HEK293 (cell line): ENCODE data around the gene FNTB.

Experiments used
- CTCF ChIA-PET: fragments of 350-600 bp; formaldehyde crosslinking; extraction: SDS; loops from one replicate; lab custom pipeline; 2021; ENCODE audit warnings: antibody characterized with exemption; lab: Yijun Ruan, JAX
- POLR2A ChIA-PET: fragments of 300-600 bp; formaldehyde crosslinking; extraction: SDS; loops from one replicate; lab custom pipeline; 2020; ENCODE audit warnings: antibody characterized with exemption, inconsistent platforms; lab: Yijun Ruan, JAX
- H3K27ac ChIP-seq: fragments of 200-500 bp; sonication (Bioruptor generic); 2 replicates; pipeline ENCODE4 v1.5.1; 2014; ENCODE audit warnings: low read depth, low read length, control low read depth, inconsistent platforms; ENCODE audit errors: extremely low read depth
- H3K36me3 ChIP-seq, 2 experiments: fragments of 200-500 bp in 1 of 2; sonication (Bioruptor generic) in 1 of 2; 1 replicate in 1 of 2; 2 replicates in 1 of 2; pipeline ENCODE4 v1.5.1; 2014 to 2017; ENCODE audit warnings: inconsistent platforms in 2 of 2, low read length in 2 of 2; ENCODE audit not compliant: control insufficient read depth in 2 of 2, insufficient read depth in 1 of 2
- H3K4me1 ChIP-seq: fragments of 200-500 bp; sonication (Bioruptor generic); 2 replicates; pipeline ENCODE4 v1.5.1; 2014; ENCODE audit warnings: mild to moderate bottlenecking, low read length, inconsistent platforms; ENCODE audit not compliant: control insufficient read depth, insufficient read depth
- H3K4me3 ChIP-seq: 2 replicates; pipeline ENCODE4 v1.5.1; 2011; ENCODE audit warnings: low read depth, mild to moderate bottlenecking, control low read depth, low read length, moderate library complexity
- H3K9me3 ChIP-seq: fragments of 200-500 bp; sonication (Bioruptor generic); 2 replicates; pipeline ENCODE4 v1.5.1; 2014; ENCODE audit warnings: low read depth, low read length, inconsistent platforms; ENCODE audit not compliant: control insufficient read depth, insufficient read depth
- HOXA7 ChIP-seq: sonication (generic); formaldehyde crosslinking; IDR thresholded peaks from 2 replicates; pipeline ENCODE4 v1.8.1; 2022; ENCODE audit warnings: missing genetic modification reagents, borderline replicate concordance
- SCRT2 ChIP-seq: fragments of 450-650 bp; formaldehyde crosslinking; IDR thresholded peaks from 2 replicates; pipeline ENCODE4 v1.5.1; 2016; ENCODE audit warnings: missing biosample characterization, missing genetic modification characterization
- ZNF274 ChIP-seq, 2 experiments: fragments of 200-500 bp in 1 of 2; fragments of 450-650 bp in 1 of 2; sonication (Bioruptor generic) in 1 of 2; formaldehyde crosslinking in 1 of 2; IDR thresholded peaks; 2 replicates each; pipeline versions ENCODE4 v1.5.1 to v1.6.1; 2014 to 2016; ENCODE audit warnings: borderline replicate concordance in 1 of 2, inconsistent platforms in 1 of 2, low read length in 1 of 2, missing biosample characterization in 1 of 2, missing genetic modification characterization in 1 of 2
- ZNF354C ChIP-seq: fragments of 450-650 bp; formaldehyde crosslinking; IDR thresholded peaks from 2 replicates; pipeline ENCODE4 v1.5.1; 2016; ENCODE audit warnings: missing biosample characterization, missing genetic modification characterization, low read depth, borderline replicate concordance
- ZNF394 ChIP-seq: fragments of 450-650 bp; formaldehyde crosslinking; IDR thresholded peaks from 2 replicates; pipeline ENCODE4 v1.5.1; 2016; ENCODE audit warnings: missing biosample characterization, missing genetic modification characterization, mild to moderate bottlenecking, moderate library complexity, borderline replicate concordance
- ZNF670 ChIP-seq: fragments of 450-650 bp; formaldehyde crosslinking; IDR thresholded peaks from 2 replicates; pipeline ENCODE4 v1.5.1; 2016; ENCODE audit warnings: missing biosample characterization, missing genetic modification characterization, low read depth
- ZNF837 ChIP-seq: fragments of 450-650 bp; formaldehyde crosslinking; IDR thresholded peaks from 2 replicates; pipeline ENCODE4 v1.5.1; 2016; ENCODE audit warnings: missing biosample characterization, missing genetic modification characterization
- TF ChIP-seq, protein P1 (sequence below): fragments of 450-650 bp; formaldehyde crosslinking; IDR thresholded peaks from 2 replicates; pipeline ENCODE4 v1.5.1; 2017; ENCODE audit warnings: missing biosample characterization, missing genetic modification characterization
- TF ChIP-seq, protein P2 (sequence below): sonication (generic); formaldehyde crosslinking; IDR thresholded peaks from 2 replicates; pipeline ENCODE4 v1.8.1; 2022; ENCODE audit warnings: mild to moderate bottlenecking, moderate library complexity, missing genetic modification reagents
- TF ChIP-seq, protein P3 (sequence below): fragments of 450-650 bp; formaldehyde crosslinking; IDR thresholded peaks from 2 replicates; pipeline ENCODE4 v1.5.1; 2016; ENCODE audit warnings: missing biosample characterization, missing genetic modification characterization, borderline replicate concordance
- TF ChIP-seq, protein P4 (sequence below): fragments of 450-650 bp; formaldehyde crosslinking; IDR thresholded peaks from 2 replicates; pipeline ENCODE4 v1.5.1; 2016; ENCODE audit warnings: missing biosample characterization, missing genetic modification characterization
- TF ChIP-seq, protein P5 (sequence below): fragments of 450-650 bp; formaldehyde crosslinking; IDR thresholded peaks from 2 replicates; pipeline ENCODE4 v1.5.1; 2017; ENCODE audit warnings: missing biosample characterization, missing genetic modification characterization
- TF ChIP-seq, protein P6 (sequence below): fragments of 450-650 bp; formaldehyde crosslinking; IDR thresholded peaks from 2 replicates; pipeline ENCODE4 v1.5.1; 2016; ENCODE audit warnings: missing biosample characterization, missing genetic modification characterization
- TF ChIP-seq, protein P7 (sequence below): fragments of 450-650 bp; formaldehyde crosslinking; IDR thresholded peaks from 2 replicates; pipeline ENCODE4 v1.5.1; 2017; ENCODE audit warnings: missing biosample characterization, missing genetic modification characterization

FNTB gene

DNA sequence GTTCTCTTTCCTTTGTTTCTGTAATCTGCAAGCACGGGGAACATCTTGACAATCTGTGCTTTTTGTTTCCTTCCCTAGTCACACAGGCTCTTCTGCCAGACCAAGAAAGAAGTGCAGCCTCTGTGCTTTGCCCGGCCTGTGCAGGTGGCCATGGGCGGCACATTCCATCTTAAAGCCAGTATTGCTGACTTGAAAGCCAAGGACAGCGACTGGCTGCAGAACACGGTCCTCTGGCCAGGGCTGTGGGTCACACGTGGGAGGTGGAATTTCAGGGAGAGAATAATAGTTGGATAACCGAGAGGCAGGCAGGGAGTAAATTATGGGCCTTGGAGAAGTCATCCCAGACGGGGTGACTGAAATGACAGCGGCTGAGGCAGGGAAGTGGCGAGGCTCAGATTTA lies 24.8 kb downstream of the FNTB start (continued):
- TF ChIP-seq, protein P1, sequence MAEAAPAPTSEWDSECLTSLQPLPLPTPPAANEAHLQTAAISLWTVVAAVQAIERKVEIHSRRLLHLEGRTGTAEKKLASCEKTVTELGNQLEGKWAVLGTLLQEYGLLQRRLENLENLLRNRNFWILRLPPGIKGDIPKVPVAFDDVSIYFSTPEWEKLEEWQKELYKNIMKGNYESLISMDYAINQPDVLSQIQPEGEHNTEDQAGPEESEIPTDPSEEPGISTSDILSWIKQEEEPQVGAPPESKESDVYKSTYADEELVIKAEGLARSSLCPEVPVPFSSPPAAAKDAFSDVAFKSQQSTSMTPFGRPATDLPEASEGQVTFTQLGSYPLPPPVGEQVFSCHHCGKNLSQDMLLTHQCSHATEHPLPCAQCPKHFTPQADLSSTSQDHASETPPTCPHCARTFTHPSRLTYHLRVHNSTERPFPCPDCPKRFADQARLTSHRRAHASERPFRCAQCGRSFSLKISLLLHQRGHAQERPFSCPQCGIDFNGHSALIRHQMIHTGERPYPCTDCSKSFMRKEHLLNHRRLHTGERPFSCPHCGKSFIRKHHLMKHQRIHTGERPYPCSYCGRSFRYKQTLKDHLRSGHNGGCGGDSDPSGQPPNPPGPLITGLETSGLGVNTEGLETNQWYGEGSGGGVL (tag by site-specific recombination): no peak
- no peak for TF ChIP-seq ZNF354C (tag by site-specific recombination)

DNA sequence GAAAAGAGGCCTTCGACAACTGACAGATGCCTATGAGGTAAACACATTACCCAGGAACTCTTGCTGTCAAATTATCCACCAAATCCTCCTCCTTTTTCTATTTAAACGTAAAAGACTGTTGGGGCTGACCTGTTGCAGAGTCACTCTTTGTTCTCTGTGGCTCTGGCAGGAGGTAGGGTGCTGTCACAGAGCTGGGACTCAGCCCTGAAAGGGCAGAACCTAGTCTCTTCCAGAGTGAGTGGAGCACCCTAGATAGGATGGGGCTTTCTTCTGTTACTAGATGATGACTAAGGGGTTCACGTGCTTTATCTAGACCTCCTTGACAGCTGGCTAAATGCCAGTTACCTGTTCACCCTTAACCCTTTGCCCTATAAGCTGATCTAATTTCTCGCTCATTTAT lies 25.7 kb downstream of the FNTB start:
- POLR2A ChIA-PET: no interaction called here

DNA sequence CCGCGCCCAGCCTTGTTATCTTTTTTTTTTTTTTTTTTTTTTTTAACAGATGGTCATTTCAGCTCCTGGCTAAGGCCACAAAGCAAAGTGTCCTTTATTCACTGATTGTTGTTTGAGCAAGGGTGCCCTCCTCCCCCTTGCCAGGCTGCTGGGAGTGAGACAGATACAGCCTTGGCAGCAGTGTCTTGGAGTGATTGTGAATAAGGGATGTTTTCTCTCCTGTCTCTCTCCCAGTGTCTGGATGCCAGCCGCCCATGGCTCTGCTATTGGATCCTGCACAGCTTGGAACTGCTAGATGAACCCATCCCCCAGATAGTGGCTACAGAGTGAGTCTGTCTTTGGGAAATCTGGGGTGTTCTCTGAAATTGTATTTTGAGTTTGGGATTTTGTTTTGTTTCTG lies 28.7 kb downstream of the FNTB start:
- CTCF ChIA-PET: interaction anchor here (0.7 to 1.4 kb wide), 2 partner anchors 29 to 63 kb away, joined by 4 to 5 read pairs; partner anchors contain the start of gene FNTB
- no peaks in the 10 kb centered on the region for H3K9me3 ChIP-seq
- TF ChIP-seq, protein P2, sequence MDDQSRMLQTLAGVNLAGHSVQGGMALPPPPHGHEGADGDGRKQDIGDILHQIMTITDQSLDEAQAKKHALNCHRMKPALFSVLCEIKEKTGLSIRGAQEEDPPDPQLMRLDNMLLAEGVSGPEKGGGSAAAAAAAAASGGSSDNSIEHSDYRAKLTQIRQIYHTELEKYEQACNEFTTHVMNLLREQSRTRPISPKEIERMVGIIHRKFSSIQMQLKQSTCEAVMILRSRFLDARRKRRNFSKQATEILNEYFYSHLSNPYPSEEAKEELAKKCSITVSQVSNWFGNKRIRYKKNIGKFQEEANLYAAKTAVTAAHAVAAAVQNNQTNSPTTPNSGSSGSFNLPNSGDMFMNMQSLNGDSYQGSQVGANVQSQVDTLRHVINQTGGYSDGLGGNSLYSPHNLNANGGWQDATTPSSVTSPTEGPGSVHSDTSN (CRISPR knock-in tag): no peak
- peaks cover 9 to 44% of the 10 kb centered on the region in 2 experiments; a peak in 2 of 3 replicates for H3K36me3 ChIP-seq
- H3K27ac ChIP-seq: no peak overlapping the region
- H3K4me3 ChIP-seq: no peak overlapping the region
- peaks cover 4% of the 10 kb centered on the region for H3K4me1 ChIP-seq
- POLR2A ChIA-PET: interaction anchor here (0.6 to 1.1 kb wide), 2 partner anchors 10 to 29 kb away, joined by 3 to 5 read pairs; partner anchors contain the start of gene FNTB

More for the DNA sequence above, 25.7 kb downstream of the FNTB start:
- Histone ChIP-seq H3K36me3 (peaks cover 4 to 47% of the 10 kb centered on the region in 2 experiments; a peak in 2 of 3 replicates), H3K9me3 (no peaks in the 10 kb centered on the region), H3K27ac (no peak overlapping the region), H3K4me1 (no peaks in the 10 kb centered on the region), H3K4me3 (no peak overlapping the region)
- TF ChIP-seq ZNF394 (tag by site-specific recombination) (no peak), SCRT2 (tag by site-specific recombination) (0 out of 2 replicates have a peak, but pooled peaks have one; percentile 18)
- CTCF ChIA-PET: interaction anchor here (1.0 to 1.9 kb wide), 3 partner anchors 12 to 27 kb away, joined by 3 to 4 read pairs (median 3); partner anchors contain the start of gene FNTB

DNA sequence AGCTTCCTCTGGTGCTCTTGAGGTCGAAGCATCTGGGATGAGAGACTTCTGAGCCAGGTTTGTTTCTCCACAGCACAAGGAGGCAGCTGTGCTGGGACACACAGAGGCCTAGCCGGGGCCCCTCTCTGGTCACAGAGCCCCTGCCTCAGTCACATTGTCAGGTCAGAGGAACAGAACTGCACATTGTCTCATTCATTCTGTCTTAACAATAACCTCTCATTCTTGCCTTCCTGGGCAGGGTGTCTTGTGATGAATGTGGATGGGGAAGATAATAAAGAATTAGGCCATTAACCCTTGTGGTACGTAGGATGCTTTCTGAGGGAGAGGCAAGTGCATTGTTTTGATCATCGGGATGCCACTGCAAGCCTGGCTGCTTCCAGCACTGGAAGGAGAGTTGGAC lies 29.8 kb downstream of the FNTB start:
- ChIA-PET CTCF (interaction anchor here (0.7 to 1.4 kb wide), 2 partner anchors 30 to 1512 kb away, joined by 3 to 5 read pairs; partner anchors contain the start of gene FNTB), POLR2A (interaction anchor here (1.1 kb wide), 1 partner anchor 30 kb away, joined by 3 read pairs; the partner anchor contains the start of gene FNTB)
- H3K4me3 ChIP-seq: no peak overlapping the region
- H3K9me3 ChIP-seq: no peaks in the 10 kb centered on the region
- H3K36me3 ChIP-seq: peaks cover 9 to 44% of the 10 kb centered on the region in 2 experiments; a peak in 2 of 3 replicates
- TF ChIP-seq, protein P3, sequence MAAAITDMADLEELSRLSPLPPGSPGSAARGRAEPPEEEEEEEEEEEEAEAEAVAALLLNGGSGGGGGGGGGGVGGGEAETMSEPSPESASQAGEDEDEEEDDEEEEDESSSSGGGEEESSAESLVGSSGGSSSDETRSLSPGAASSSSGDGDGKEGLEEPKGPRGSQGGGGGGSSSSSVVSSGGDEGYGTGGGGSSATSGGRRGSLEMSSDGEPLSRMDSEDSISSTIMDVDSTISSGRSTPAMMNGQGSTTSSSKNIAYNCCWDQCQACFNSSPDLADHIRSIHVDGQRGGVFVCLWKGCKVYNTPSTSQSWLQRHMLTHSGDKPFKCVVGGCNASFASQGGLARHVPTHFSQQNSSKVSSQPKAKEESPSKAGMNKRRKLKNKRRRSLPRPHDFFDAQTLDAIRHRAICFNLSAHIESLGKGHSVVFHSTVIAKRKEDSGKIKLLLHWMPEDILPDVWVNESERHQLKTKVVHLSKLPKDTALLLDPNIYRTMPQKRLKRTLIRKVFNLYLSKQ (tag by site-specific recombination): no peak
- TF ChIP-seq, protein P4, sequence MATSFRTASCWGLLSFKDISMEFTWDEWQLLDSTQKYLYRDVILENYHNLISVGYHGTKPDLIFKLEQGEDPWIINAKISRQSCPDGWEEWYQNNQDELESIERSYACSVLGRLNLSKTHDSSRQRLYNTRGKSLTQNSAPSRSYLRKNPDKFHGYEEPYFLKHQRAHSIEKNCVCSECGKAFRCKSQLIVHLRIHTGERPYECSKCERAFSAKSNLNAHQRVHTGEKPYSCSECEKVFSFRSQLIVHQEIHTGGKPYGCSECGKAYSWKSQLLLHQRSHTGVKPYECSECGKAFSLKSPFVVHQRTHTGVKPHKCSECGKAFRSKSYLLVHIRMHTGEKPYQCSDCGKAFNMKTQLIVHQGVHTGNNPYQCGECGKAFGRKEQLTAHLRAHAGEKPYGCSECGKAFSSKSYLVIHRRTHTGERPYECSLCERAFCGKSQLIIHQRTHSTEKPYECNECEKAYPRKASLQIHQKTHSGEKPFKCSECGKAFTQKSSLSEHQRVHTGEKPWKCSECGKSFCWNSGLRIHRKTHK: no peak
- TF ChIP-seq HOXA7 (CRISPR knock-in tag) (no peak), ZNF670 (tag by site-specific recombination) (no peak), ZNF274 (IDR thresholded peaks at IDR 0.05; ENCODE audit: low read length) (no peak), ZNF274 (tag by site-specific recombination; IDR thresholded peaks at IDR 0.05; ENCODE audit: borderline replicate concordance) (no peak), ZNF837 (tag by site-specific recombination) (no peak), SCRT2 (tag by site-specific recombination) (no peak)
- TF ChIP-seq, protein P5, sequence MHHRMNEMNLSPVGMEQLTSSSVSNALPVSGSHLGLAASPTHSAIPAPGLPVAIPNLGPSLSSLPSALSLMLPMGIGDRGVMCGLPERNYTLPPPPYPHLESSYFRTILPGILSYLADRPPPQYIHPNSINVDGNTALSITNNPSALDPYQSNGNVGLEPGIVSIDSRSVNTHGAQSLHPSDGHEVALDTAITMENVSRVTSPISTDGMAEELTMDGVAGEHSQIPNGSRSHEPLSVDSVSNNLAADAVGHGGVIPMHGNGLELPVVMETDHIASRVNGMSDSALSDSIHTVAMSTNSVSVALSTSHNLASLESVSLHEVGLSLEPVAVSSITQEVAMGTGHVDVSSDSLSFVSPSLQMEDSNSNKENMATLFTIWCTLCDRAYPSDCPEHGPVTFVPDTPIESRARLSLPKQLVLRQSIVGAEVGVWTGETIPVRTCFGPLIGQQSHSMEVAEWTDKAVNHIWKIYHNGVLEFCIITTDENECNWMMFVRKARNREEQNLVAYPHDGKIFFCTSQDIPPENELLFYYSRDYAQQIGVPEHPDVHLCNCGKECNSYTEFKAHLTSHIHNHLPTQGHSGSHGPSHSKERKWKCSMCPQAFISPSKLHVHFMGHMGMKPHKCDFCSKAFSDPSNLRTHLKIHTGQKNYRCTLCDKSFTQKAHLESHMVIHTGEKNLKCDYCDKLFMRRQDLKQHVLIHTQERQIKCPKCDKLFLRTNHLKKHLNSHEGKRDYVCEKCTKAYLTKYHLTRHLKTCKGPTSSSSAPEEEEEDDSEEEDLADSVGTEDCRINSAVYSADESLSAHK (tag by site-specific recombination): no peak
- TF ChIP-seq, protein P6, sequence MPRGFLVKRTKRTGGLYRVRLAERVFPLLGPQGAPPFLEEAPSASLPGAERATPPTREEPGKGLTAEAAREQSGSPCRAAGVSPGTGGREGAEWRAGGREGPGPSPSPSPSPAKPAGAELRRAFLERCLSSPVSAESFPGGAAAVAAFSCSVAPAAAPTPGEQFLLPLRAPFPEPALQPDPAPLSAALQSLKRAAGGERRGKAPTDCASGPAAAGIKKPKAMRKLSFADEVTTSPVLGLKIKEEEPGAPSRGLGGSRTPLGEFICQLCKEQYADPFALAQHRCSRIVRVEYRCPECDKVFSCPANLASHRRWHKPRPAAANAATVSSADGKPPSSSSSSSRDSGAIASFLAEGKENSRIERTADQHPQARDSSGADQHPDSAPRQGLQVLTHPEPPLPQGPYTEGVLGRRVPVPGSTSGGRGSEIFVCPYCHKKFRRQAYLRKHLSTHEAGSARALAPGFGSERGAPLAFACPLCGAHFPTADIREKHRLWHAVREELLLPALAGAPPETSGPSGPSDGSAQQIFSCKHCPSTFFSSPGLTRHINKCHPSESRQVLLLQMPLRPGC: no peak
- TF ChIP-seq, protein P7, sequence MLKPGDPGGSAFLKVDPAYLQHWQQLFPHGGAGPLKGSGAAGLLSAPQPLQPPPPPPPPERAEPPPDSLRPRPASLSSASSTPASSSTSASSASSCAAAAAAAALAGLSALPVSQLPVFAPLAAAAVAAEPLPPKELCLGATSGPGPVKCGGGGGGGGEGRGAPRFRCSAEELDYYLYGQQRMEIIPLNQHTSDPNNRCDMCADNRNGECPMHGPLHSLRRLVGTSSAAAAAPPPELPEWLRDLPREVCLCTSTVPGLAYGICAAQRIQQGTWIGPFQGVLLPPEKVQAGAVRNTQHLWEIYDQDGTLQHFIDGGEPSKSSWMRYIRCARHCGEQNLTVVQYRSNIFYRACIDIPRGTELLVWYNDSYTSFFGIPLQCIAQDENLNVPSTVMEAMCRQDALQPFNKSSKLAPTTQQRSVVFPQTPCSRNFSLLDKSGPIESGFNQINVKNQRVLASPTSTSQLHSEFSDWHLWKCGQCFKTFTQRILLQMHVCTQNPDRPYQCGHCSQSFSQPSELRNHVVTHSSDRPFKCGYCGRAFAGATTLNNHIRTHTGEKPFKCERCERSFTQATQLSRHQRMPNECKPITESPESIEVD (tag by site-specific recombination): no peak
- H3K4me1 ChIP-seq: peaks cover 4% of the 10 kb centered on the region
- H3K27ac ChIP-seq: no peak overlapping the region
